Activated naive CD4-positive, alpha-beta T cell treated with anti-CD3 and anti-CD28 coated beads, Interleukin-2, amount 50 U/mL, for 72 hours (primary cell): ENCODE measurements around the gene SEMA5A. TPM values are rescaled to one million over a fixed set of nuclear protein-coding genes. Genes with fewer than 3 reads are reported as not detected.
"Not testable (repeated sequence)": the region's sequence is repeated elsewhere in the genome, so short reads cannot be mapped to it uniquely, and the experiment has no call there.

Source experiments
- ATAC-seq, 2 donors: fragments of 150-1000 bp; cut with Tn5 transposase; 2 replicates each; pipeline ENCODE4 v1.10.0; 2021; ENCODE audit warnings: mild to moderate bottlenecking in 2 of 2, moderate library complexity in 2 of 2
- DNase-seq, 2 donors: peaks; one replicate each; pipeline ENCODE4 v3.0.0; 2021 to 2022; ENCODE audit warnings: low spot score in 2 of 2
- H3K27ac Mint-ChIP-seq, 2 donors: one replicate each; pipeline ENCODE4 v1.8.0; 2022; ENCODE audit warnings: mild to moderate bottlenecking in 2 of 2, mixed read lengths in 2 of 2
- H3K36me3 Mint-ChIP-seq, 2 donors: one replicate each; pipeline ENCODE4 v1.8.0; 2022; ENCODE audit warnings: mixed read lengths in 2 of 2
- H3K9me3 Mint-ChIP-seq, 2 donors: one replicate each; pipeline ENCODE4 v1.8.0; 2022; ENCODE audit warnings: mixed read lengths in 2 of 2
- total RNA-seq, 2 donors: library from RNA; stranded (reverse); gene quantifications; one replicate each; pipeline ENCODE4 v1.2.3, GENCODE V29; 2022

SEMA5A gene
- total RNA-seq, 2 donors from 2014 or later, result not detected

- H3K36me3 Mint-ChIP-seq, result peaks cover 7% of the 10 kb centered on the region in 2 donors
- H3K27ac Mint-ChIP-seq, result no peak overlapping the region
- ATAC-seq (no peak), DNase-seq (no peak)
- peaks cover 14% of the 10 kb centered on the region in 2 donors for H3K9me3 Mint-ChIP-seq
Observed at GRCh38 chr5:9421884-9422283, 124.0 kb downstream of the SEMA5A start.

- H3K9me3 Mint-ChIP-seq, result peaks cover 14% of the 10 kb centered on the region in 2 donors
- no peak for ATAC-seq
- H3K36me3 Mint-ChIP-seq, result peaks cover 7% of the 10 kb centered on the region in 2 donors
- no peak overlapping the region for H3K27ac Mint-ChIP-seq
- no peak for DNase-seq
Observed at GRCh38 chr5:9419794-9420193, 126.1 kb downstream of the SEMA5A start.

- Mint-ChIP-seq H3K36me3 (peaks cover 7% of the 10 kb centered on the region in 2 donors), H3K9me3 (peaks cover 14 to 17% of the 10 kb centered on the region in 2 donors), H3K27ac (no peak overlapping the region)
- DNase-seq (no peak), ATAC-seq (no peak)
Observed at GRCh38 chr5:9415566-9415965, 130.3 kb downstream of the SEMA5A start.

- no peak overlapping the region for H3K27ac Mint-ChIP-seq
- no peak for ATAC-seq
- DNase-seq, result no peak
- peaks cover 14 to 17% of the 10 kb centered on the region in 2 donors for H3K9me3 Mint-ChIP-seq
- H3K36me3 Mint-ChIP-seq, result peaks cover 7% of the 10 kb centered on the region in 2 donors
Observed at GRCh38 chr5:9415091-9415490, 130.8 kb downstream of the SEMA5A start.

- Mint-ChIP-seq H3K27ac (no peak overlapping the region), H3K9me3 (peaks cover 9 to 10% of the 10 kb centered on the region in 2 donors), H3K36me3 (no peaks in the 10 kb centered on the region)
- no peak for ATAC-seq
- DNase-seq, result no peak
Observed at GRCh38 chr5:9411142-9411541, 134.7 kb downstream of the SEMA5A start.

- H3K27ac Mint-ChIP-seq, result no peak overlapping the region
- ATAC-seq, result no peak
Observed at GRCh38 chr5:9409413-9409960, 136.4 kb downstream of the SEMA5A start.

GRCh38 chr5:9408964-9409363 lies 136.9 kb downstream of the SEMA5A start:
- Mint-ChIP-seq H3K27ac (no peak overlapping the region), H3K36me3 (no peaks in the 10 kb centered on the region), H3K9me3 (peaks cover 6 to 9% of the 10 kb centered on the region in 2 donors)
- no peak for ATAC-seq
- DNase-seq, result no peak

More at GRCh38 chr5:9409413-9409960, 136.4 kb downstream of the SEMA5A start:
- no peak for DNase-seq
- Mint-ChIP-seq H3K36me3 (no peaks in the 10 kb centered on the region), H3K9me3 (peaks cover 9 to 10% of the 10 kb centered on the region in 2 donors)

- peaks cover 6 to 14% of the 10 kb centered on the region in 2 donors for H3K9me3 Mint-ChIP-seq
- no peak overlapping the region for H3K27ac Mint-ChIP-seq
- DNase-seq, result no peak
- ATAC-seq, result peak in 1 of 2 donors; percentile 74
- no peaks in the 10 kb centered on the region for H3K36me3 Mint-ChIP-seq
Observed at GRCh38 chr5:9405196-9405754, 140.6 kb downstream of the SEMA5A start.

- Mint-ChIP-seq H3K27ac (no peak overlapping the region), H3K9me3 (peaks cover 9 to 10% of the 10 kb centered on the region in 2 donors), H3K36me3 (no peaks in the 10 kb centered on the region)
- DNase-seq, result no peak
- no peak for ATAC-seq
Observed at GRCh38 chr5:9401786-9402472, 143.9 kb downstream of the SEMA5A start.

- ATAC-seq, DNase-seq, H3K36me3 Mint-ChIP-seq, H3K27ac Mint-ChIP-seq: not testable (repeated sequence)
- H3K9me3 Mint-ChIP-seq, result peaks cover 9 to 17% of the 10 kb centered on the region in 2 donors
Observed at GRCh38 chr5:9399783-9400182, 146.1 kb downstream of the SEMA5A start.

- Mint-ChIP-seq H3K27ac (no peak overlapping the region), H3K36me3 (no peaks in the 10 kb centered on the region), H3K9me3 (peaks cover 9 to 17% of the 10 kb centered on the region in 2 donors)
- ATAC-seq (no peak), DNase-seq (no peak)
Observed at GRCh38 chr5:9399094-9399493, 146.8 kb downstream of the SEMA5A start.

- peaks cover 9 to 17% of the 10 kb centered on the region in 2 donors for H3K9me3 Mint-ChIP-seq
- H3K36me3 Mint-ChIP-seq, result no peaks in the 10 kb centered on the region
- no peak overlapping the region for H3K27ac Mint-ChIP-seq
- ATAC-seq, result no peak
- DNase-seq, result no peak
Observed at GRCh38 chr5:9398227-9398626, 147.6 kb downstream of the SEMA5A start.

GRCh38 chr5:9396285-9396770 lies 149.5 kb downstream of the SEMA5A start:
- no peak for ATAC-seq
- no peak for DNase-seq
- no peak overlapping the region for H3K27ac Mint-ChIP-seq

GRCh38 chr5:9395706-9396105 lies 150.2 kb downstream of the SEMA5A start:
- H3K9me3 Mint-ChIP-seq, result peaks cover 9 to 17% of the 10 kb centered on the region in 2 donors
- DNase-seq (no peak), ATAC-seq (no peak)
- no peak overlapping the region for H3K27ac Mint-ChIP-seq
- no peaks in the 10 kb centered on the region for H3K36me3 Mint-ChIP-seq

More at GRCh38 chr5:9396285-9396770, 149.5 kb downstream of the SEMA5A start:
- H3K9me3 Mint-ChIP-seq, result peaks cover 9 to 17% of the 10 kb centered on the region in 2 donors
- H3K36me3 Mint-ChIP-seq, result no peaks in the 10 kb centered on the region

GRCh38 chr5:9394221-9394620 lies 151.7 kb downstream of the SEMA5A start:
- H3K9me3 Mint-ChIP-seq, result peaks cover 15 to 18% of the 10 kb centered on the region in 2 donors
- DNase-seq, result no peak
- no peak overlapping the region for H3K27ac Mint-ChIP-seq
- no peak for ATAC-seq
- H3K36me3 Mint-ChIP-seq, result no peaks in the 10 kb centered on the region

GRCh38 chr5:9392625-9393024 lies 153.2 kb downstream of the SEMA5A start:
- H3K36me3 Mint-ChIP-seq, result no peaks in the 10 kb centered on the region
- ATAC-seq, result no peak
- no peak for DNase-seq
- H3K9me3 Mint-ChIP-seq, result peaks cover 17 to 19% of the 10 kb centered on the region in 2 donors
- H3K27ac Mint-ChIP-seq, result no peak overlapping the region

- Mint-ChIP-seq H3K9me3 (peaks cover 16 to 17% of the 10 kb centered on the region in 2 donors), H3K36me3 (no peaks in the 10 kb centered on the region), H3K27ac (no peak overlapping the region)
- ATAC-seq (no peak), DNase-seq (no peak)
Observed at GRCh38 chr5:9391080-9391479, 154.8 kb downstream of the SEMA5A start.
